ES-I3 (cell line): ENCODE measurements around the gene IVL.

Experiments
- H3K36me3 ChIP-seq: 2 replicates; pipeline ENCODE4 v1.6.1; 2013; ENCODE audit warnings: mild to moderate bottlenecking, low read length, control low read depth, moderate library complexity; ENCODE audit not compliant: insufficient read depth
- H3K4me1 ChIP-seq: 2 replicates; pipeline ENCODE4 v1.6.1; 2013; ENCODE audit warnings: mild to moderate bottlenecking, control low read depth, low read length; ENCODE audit not compliant: insufficient read depth
- H3K9ac ChIP-seq: 2 replicates; pipeline ENCODE4 v1.6.1; 2013; ENCODE audit warnings: low read depth, mild to moderate bottlenecking, low read length, moderate library complexity
- H3K9me3 ChIP-seq: 2 replicates; pipeline ENCODE4 v1.6.1; 2013; ENCODE audit warnings: mild to moderate bottlenecking, low read length, moderate library complexity; ENCODE audit not compliant: control insufficient read depth, insufficient read depth

Gene IVL

GRCh38 chr1:152912471-152912870 is 4.1 kb downstream of the IVL start:
- Histone ChIP-seq H3K4me1 (no peaks in the 10 kb centered on the region), H3K36me3 (no peaks in the 10 kb centered on the region), H3K9me3 (no peaks in the 10 kb centered on the region), H3K9ac (no peak overlapping the region)

DNA sequence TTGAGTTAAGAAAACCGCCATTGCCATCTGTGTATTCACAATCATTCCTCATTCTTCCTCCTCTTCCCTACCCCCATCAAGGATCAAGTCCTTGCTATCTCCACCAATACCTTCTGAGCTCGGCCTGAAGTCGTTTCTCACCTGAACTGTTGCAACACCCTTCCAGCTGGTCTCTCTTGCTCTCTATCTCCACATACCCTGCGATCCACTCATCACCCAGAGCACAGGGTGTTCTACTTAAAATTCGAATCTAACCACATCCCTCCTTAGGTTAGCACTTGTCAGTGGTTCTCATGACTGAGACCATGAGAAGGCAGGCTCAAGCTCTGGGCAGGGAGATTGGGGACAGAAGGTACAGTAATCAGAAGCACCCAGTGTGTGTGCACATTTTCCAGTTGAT is 4.6 kb downstream of the IVL start:
- no peak overlapping the region for H3K9ac ChIP-seq
- no peaks in the 10 kb centered on the region for H3K9me3 ChIP-seq

DNA sequence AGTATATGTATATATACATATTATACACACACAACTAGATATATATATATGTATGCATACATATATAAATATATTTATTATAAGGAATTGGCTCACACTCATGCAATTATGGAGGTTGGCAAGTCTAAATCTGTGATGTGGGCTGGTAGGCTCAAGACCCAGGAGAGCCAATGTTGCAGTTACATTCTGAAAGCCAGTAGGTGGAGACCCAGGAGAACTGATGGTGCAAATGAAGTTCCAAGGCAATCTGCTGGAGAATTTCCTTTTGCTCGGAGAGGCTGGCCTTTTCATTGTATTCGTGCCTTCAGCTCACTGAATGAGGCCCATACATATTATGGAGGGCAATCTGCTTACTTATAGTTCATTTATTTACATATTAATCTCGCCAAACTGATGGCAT is 9.4 kb downstream of the IVL start:
- Histone ChIP-seq H3K9me3 (no peaks in the 10 kb centered on the region), H3K36me3 (no peaks in the 10 kb centered on the region), H3K4me1 (no peaks in the 10 kb centered on the region), H3K9ac (no peak overlapping the region)

More for the DNA sequence above, 4.6 kb downstream of the IVL start:
- H3K36me3 ChIP-seq, result no peaks in the 10 kb centered on the region
- H3K4me1 ChIP-seq, result no peaks in the 10 kb centered on the region

GRCh38 chr1:152919071-152919470 is 10.7 kb downstream of the IVL start:
- no peaks in the 10 kb centered on the region for H3K4me1 ChIP-seq
- no peaks in the 10 kb centered on the region for H3K36me3 ChIP-seq
- no peaks in the 10 kb centered on the region for H3K9me3 ChIP-seq
- H3K9ac ChIP-seq, result no peak overlapping the region

DNA sequence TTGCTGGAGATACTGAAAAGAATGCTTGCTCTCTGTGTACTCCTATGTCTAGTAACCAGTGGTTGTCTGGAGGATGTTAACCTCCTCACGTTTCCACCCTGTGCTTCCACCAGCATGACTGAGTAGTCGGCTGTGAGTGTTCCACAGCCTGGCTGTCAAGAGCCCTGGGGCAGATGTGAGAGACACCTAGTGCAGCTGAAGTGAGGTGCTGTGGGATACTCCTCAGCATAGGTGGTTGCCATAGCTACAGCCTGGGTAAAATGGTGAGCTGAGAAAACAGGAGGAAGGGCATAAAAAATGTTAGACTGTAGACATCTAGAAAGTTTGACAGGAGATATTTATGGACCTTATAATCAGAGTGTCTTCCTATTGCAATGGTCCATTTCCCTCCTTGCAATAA is 15.8 kb downstream of the IVL start:
- Histone ChIP-seq H3K4me1 (no peaks in the 10 kb centered on the region), H3K36me3 (no peaks in the 10 kb centered on the region; the same call in 1 of the 2 replicates), H3K9me3 (no peaks in the 10 kb centered on the region), H3K9ac (no peak overlapping the region)

DNA sequence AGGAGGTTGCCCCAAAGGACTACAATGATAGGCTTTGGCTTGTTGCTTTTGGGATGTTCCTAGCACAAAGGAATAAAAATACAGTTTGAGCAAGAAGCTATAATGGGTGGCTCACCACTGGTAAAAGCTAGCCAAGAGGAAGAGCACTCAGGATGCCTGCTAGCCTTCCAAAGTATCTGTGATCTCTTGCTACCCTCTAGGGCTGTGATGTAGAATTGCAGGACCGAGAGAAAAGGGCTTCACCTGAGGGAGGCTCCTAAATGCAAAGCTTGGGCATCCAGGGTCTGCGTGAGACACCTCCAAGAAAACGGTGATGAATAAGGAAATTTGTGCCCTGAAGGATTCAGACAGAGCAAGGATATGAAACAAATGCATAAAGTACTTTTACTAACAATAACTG is 17.7 kb downstream of the IVL start:
- Histone ChIP-seq H3K9me3 (no peaks in the 10 kb centered on the region), H3K9ac (no peak overlapping the region), H3K4me1 (no peaks in the 10 kb centered on the region), H3K36me3 (no peaks in the 10 kb centered on the region; the same call in 1 of the 2 replicates)

DNA sequence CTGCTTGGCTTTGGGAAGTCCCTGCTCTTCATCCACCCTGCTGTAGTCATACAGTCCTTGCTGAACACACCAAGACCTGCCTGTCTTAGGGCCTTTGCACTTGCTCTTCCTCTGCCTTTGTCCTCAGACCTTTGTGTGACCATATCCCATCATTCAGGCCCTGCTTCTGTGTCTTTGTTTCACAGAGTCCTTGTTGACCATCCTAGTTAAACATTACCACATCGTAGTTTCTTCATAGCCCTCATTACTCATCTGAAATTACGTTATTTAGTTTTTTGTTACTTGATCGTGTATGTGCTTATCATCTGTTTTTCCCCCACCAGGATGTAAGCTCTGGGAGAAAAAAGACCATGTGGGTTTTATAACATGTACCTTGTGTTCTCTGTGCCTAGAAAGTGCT is 20.3 kb downstream of the IVL start:
- no peaks in the 10 kb centered on the region; the same call in 1 of the 2 replicates for H3K36me3 ChIP-seq
- no peaks in the 10 kb centered on the region for H3K9me3 ChIP-seq
- no peak overlapping the region for H3K9ac ChIP-seq

GRCh38 chr1:152932170-152932811 is 23.9 kb downstream of the IVL start:
- no peaks in the 10 kb centered on the region for H3K9me3 ChIP-seq
- no peaks in the 10 kb centered on the region; the same call in 1 of the 2 replicates for H3K36me3 ChIP-seq
- no peak overlapping the region for H3K9ac ChIP-seq
- no peaks in the 10 kb centered on the region for H3K4me1 ChIP-seq

More for the DNA sequence above, 20.3 kb downstream of the IVL start:
- no peaks in the 10 kb centered on the region for H3K4me1 ChIP-seq

DNA sequence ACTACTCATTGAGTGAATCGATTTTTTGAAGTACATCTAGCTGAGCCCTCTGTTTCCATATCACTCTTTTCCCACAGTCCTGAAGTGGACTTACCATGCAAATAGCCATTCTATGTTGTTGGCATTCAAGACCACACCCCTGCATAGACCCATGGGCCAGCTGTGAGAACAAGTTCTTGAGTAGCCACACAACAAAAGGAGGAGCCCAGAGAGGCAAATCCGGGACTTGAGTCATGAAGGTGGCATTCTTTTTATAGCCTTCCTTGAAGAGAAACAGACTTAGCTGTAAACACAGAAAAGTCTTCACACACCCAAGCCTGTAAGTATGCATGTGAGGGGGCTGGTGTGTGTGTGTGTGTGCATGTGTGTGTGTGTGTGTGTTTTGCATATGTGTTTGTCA is 24.9 kb downstream of the IVL start:
- Histone ChIP-seq H3K9ac (no peak overlapping the region), H3K9me3 (no peaks in the 10 kb centered on the region)

GRCh38 chr1:152940614-152941013 is 32.3 kb downstream of the IVL start:
- Histone ChIP-seq H3K9me3 (no peaks in the 10 kb centered on the region), H3K4me1 (no peaks in the 10 kb centered on the region), H3K36me3 (no peaks in the 10 kb centered on the region), H3K9ac (no peak overlapping the region)

More for the DNA sequence above, 24.9 kb downstream of the IVL start:
- H3K4me1 ChIP-seq, result no peaks in the 10 kb centered on the region
- H3K36me3 ChIP-seq, result no peaks in the 10 kb centered on the region; the same call in 1 of the 2 replicates

- Histone ChIP-seq H3K4me1 (no peaks in the 10 kb centered on the region), H3K9me3 (no peaks in the 10 kb centered on the region), H3K9ac (no peak overlapping the region), H3K36me3 (no peaks in the 10 kb centered on the region)
Observed at GRCh38 chr1:152941037-152941711, 32.8 kb downstream of the IVL start.

DNA sequence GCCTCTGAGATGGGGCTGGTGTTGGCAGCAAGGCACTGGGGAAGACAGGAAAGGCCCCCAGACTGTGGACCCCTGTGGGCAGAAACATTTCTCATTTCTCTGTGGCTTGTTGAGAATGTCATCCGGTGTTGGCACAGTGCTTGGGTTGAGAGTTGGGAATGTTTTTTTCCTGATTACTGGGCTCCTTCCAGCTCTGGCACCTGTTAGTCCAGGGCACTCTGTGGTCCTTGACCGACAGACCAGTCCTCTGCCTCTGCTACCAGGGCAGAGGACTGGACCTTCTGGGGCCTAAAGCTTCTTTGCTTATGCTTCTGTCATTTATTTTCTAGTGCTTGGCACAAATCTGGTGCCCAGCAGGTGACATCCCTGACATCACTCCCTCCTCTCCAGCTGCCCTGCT is 33.8 kb downstream of the IVL start:
- Histone ChIP-seq H3K36me3 (no peaks in the 10 kb centered on the region), H3K4me1 (no peaks in the 10 kb centered on the region), H3K9me3 (no peaks in the 10 kb centered on the region), H3K9ac (no peak overlapping the region)

- H3K4me1 ChIP-seq, result no peaks in the 10 kb centered on the region
- no peaks in the 10 kb centered on the region for H3K9me3 ChIP-seq
- H3K9ac ChIP-seq, result no peak overlapping the region
- no peaks in the 10 kb centered on the region for H3K36me3 ChIP-seq
Observed at GRCh38 chr1:152946248-152946647, 37.9 kb downstream of the IVL start.

GRCh38 chr1:152946651-152947256 is 38.4 kb downstream of the IVL start, which contains the start of gene SPRR5:
TSS of gene SPRR5 (plus strand) at chr1:152947206. CDS start at chr1:152948555, 1,349 bp downstream.
- Histone ChIP-seq H3K9me3 (no peaks in the 10 kb centered on the region), H3K4me1 (no peaks in the 10 kb centered on the region), H3K36me3 (no peaks in the 10 kb centered on the region), H3K9ac (no peak within 1 kb of the TSS)

DNA sequence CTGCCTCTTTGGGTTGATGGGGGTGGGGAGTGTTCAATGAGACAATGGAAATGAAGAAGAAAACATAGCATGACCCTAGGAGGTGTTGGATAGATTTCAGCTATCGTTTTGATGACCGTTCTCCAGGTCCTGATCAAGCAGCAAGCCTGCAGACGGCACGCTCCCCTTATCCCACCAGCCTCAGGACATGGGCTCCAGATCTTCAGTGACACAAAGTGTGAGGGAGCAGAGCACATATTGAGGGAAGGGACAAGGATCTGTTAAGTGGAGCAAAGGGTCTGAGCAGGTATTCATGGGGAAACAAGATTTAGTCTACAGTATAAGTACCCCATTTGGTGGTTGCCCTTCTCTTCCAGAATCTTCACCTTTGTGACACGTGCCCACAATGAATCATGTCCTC is 43.4 kb downstream of the IVL start:
- H3K4me1 ChIP-seq, result no peaks in the 10 kb centered on the region
- no peaks in the 10 kb centered on the region for H3K9me3 ChIP-seq
- H3K9ac ChIP-seq, result no peak overlapping the region
- no peaks in the 10 kb centered on the region for H3K36me3 ChIP-seq
